ENCODE data around the gene TRERF1. TPM values are rescaled to one million over a fixed set of nuclear protein-coding genes. Genes with fewer than 3 reads are reported as not detected.

TRERF1 gene
- total RNA-seq, 1 donor from 2014 or later, result 12.4 TPM

DNA sequence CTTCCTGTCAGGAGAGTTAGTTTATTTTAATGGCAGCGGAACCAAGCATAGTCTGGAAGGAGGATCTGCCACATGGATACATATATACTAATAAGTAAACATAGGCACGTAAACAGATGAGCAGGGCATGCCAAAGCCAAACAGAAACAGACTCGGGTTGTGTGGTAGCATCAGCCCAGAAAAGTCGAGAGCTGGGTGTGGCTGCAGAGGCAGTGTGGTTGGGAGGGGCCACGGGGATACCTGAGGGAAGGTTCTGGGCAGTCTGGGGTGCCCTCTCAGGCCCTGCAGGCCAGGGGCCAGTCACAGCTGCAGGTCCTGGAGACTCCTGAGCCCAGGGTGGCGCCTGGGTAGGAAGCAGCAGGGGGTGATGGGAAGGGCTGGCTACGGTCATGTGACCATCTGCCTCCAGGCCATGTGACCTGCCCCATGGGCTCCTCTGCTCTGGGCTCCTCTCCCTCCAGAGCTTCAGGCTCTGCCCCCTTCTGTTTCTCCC is 191.3 kb downstream of the TRERF1 start:
- no peaks in the 10 kb centered on the region for H3K9me3 Mint-ChIP-seq
- H3K4me3 Mint-ChIP-seq, result no peak overlapping the region

DNA sequence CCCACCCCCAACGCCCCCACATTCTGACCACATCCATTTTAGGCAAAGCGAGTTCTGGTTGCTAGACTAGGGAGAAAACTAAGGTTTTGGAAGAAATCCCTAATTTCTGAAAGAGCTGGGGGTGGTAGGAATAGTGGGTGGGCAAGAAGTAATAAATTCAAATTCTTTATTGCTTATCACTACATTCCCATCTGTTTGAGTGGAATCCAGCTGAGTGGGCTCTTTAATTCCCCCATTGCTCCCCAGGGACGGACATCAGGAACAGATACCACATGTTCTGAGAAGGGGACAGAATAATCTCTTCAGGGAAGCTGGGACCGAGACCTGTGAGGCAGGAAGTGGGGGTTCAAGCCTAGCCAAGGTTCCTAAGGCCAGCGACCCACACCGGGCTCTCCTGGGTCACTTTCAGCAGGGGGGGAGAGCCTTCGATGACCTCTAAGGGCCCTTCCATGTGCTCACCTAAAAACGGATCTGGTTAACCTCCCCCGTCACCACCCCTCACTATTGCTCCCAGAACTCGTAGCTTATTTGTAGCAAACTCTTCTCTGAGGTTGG is 191.8 kb downstream of the TRERF1 start:
- Mint-ChIP-seq H3K27me3 (ENCODE audit: low read depth) (no peaks in the 10 kb centered on the region), H3K4me3 (no peak overlapping the region), H3K9me3 (no peaks in the 10 kb centered on the region), H3K4me1 (peaks cover 25% of the 10 kb centered on the region), H3K36me3 (ENCODE audit: low read depth) (peaks cover 4% of the 10 kb centered on the region), H3K27ac (ENCODE audit: unreplicated experiment) (no peak overlapping the region)
- DNase-seq (ENCODE audit: low read depth, low spot score), result no peak
- TF ChIP-seq, protein P1, sequence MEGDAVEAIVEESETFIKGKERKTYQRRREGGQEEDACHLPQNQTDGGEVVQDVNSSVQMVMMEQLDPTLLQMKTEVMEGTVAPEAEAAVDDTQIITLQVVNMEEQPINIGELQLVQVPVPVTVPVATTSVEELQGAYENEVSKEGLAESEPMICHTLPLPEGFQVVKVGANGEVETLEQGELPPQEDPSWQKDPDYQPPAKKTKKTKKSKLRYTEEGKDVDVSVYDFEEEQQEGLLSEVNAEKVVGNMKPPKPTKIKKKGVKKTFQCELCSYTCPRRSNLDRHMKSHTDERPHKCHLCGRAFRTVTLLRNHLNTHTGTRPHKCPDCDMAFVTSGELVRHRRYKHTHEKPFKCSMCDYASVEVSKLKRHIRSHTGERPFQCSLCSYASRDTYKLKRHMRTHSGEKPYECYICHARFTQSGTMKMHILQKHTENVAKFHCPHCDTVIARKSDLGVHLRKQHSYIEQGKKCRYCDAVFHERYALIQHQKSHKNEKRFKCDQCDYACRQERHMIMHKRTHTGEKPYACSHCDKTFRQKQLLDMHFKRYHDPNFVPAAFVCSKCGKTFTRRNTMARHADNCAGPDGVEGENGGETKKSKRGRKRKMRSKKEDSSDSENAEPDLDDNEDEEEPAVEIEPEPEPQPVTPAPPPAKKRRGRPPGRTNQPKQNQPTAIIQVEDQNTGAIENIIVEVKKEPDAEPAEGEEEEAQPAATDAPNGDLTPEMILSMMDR (conservative IDR thresholded peaks at IDR 0.05), result no peak

More for the DNA sequence above, 191.3 kb downstream of the TRERF1 start:
- DNase-seq (ENCODE audit: low read depth, low spot score), result no peak
- peaks cover 25% of the 10 kb centered on the region for H3K4me1 Mint-ChIP-seq
- TF ChIP-seq, protein P1 (conservative IDR thresholded peaks at IDR 0.05), result no peak
- no peak overlapping the region for H3K27ac Mint-ChIP-seq (ENCODE audit: unreplicated experiment)
- peaks cover 4% of the 10 kb centered on the region for H3K36me3 Mint-ChIP-seq (ENCODE audit: low read depth)
- no peaks in the 10 kb centered on the region for H3K27me3 Mint-ChIP-seq (ENCODE audit: low read depth)

DNA sequence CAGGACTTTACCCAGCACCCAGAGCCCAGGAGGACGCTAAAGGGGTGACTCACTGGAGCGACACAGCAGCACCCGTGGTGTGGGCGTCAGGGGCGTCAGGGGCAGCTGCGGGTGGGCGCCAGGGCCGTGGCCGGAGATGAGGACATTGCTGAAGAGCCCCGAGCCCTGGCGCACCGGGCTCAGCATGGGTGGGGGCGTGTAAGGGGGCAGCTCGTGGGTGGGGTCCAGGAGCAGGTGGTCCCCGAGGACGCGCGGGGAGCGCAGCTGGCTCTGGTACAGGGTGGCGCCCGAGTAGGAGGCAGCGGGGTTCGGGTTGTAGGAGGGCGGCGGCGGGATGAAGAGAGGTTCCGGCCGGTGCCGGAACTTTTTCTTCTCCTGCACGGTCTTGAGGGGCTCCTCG is 192.4 kb downstream of the TRERF1 start:
- H3K27ac Mint-ChIP-seq (ENCODE audit: unreplicated experiment), result no peak overlapping the region

DNA sequence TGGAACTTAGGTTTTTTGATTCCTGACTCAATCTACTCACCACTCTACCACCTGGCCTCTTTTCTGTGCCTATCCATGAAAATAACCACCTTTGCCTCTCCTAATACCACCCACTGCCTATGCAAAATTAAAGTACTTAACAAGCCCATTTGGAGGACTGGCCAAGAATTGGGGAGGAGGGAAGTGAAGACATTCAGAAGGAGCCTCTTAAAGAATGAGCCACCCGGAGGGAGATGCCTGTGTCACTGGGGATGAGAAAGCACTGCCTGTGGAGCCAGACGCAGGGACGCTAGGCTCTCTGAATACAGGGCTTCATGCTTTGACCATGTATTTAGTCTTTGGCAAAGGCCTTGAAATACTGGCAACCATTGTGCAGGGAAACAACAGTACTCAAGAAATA is 194.1 kb downstream of the TRERF1 start:
- Mint-ChIP-seq H3K9me3 (no peaks in the 10 kb centered on the region), H3K27me3 (ENCODE audit: low read depth) (no peaks in the 10 kb centered on the region), H3K4me3 (no peak overlapping the region), H3K27ac (ENCODE audit: unreplicated experiment) (no peak overlapping the region), H3K4me1 (peaks cover 14% of the 10 kb centered on the region), H3K36me3 (ENCODE audit: low read depth) (peaks cover 4% of the 10 kb centered on the region)
- TF ChIP-seq, protein P1 (conservative IDR thresholded peaks at IDR 0.05), result no peak
- DNase-seq (ENCODE audit: low read depth, low spot score), result no peak

More for the DNA sequence above, 192.4 kb downstream of the TRERF1 start:
- Mint-ChIP-seq H3K36me3 (ENCODE audit: low read depth) (peaks cover 4% of the 10 kb centered on the region), H3K27me3 (ENCODE audit: low read depth) (no peaks in the 10 kb centered on the region), H3K4me1 (peaks cover 25% of the 10 kb centered on the region), H3K9me3 (no peaks in the 10 kb centered on the region), H3K4me3 (no peak overlapping the region)
- TF ChIP-seq, protein P1 (conservative IDR thresholded peaks at IDR 0.05), result no peak
- no peak for DNase-seq (ENCODE audit: low read depth, low spot score)

DNA sequence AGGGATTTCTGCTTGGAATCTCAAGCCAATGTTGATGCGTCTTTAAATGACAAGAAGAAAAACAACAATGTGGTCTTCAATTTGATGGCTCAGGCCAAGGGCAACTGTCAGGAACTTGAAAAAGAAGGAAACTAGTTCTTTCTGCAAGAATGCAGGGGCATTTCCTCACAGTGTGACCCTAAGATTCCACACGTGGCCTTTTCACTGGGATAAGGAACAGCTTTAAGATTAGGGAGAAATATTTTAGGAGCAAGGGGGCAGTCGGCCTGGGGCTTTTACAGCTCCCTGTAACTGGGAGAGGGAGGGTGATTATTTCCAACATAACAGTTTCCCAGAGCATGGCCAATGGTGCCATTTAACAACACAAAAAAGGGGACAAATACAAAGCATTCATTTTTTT is 194.7 kb downstream of the TRERF1 start:
- no peak overlapping the region for H3K27ac Mint-ChIP-seq (ENCODE audit: unreplicated experiment)
- H3K36me3 Mint-ChIP-seq (ENCODE audit: low read depth), result peaks cover 4% of the 10 kb centered on the region
- peaks cover 14% of the 10 kb centered on the region for H3K4me1 Mint-ChIP-seq
- no peak for DNase-seq (ENCODE audit: low read depth, low spot score)
- TF ChIP-seq, protein P1 (conservative IDR thresholded peaks at IDR 0.05), result no peak
- no peaks in the 10 kb centered on the region for H3K9me3 Mint-ChIP-seq
- no peaks in the 10 kb centered on the region for H3K27me3 Mint-ChIP-seq (ENCODE audit: low read depth)
- H3K4me3 Mint-ChIP-seq, result no peak overlapping the region
